Stimulated activated naive CD4-positive, alpha-beta T cell (primary cell): ENCODE data around the gene ZNF385B.

Experiments used
- DNase-seq, 6 experiments: peaks; one replicate each; lab custom pipeline; 2025; lab: John Stamatoyannopoulos, UW

ZNF385B gene

GRCh38 chr2:179438654-179439053 is 422.8 kb downstream of the ZNF385B start:
- DNase-seq, result no peak

DNA sequence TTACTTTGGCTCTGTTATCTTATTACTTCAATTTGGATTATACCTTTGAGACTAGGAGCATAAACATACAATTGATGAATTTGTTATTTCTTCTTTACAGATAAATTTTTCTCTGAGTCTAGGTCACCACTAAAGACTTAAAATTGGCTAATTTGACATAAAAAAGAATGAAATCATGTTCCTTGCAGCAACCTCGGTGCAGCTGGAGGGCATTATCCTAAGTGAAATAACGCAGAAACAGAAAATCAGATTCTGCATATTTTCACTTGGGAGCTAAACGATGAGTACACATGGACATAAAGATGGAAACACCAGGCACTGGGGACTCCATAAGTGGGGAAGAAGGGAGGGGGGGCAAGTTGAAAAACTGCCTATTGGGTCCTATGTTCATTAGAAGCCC is 424.0 kb downstream of the ZNF385B start:
- no peak for DNase-seq

- DNase-seq, result no peak
These were observed 425.8 kb downstream of the ZNF385B start for GRCh38 chr2:179435566-179435965.

DNA sequence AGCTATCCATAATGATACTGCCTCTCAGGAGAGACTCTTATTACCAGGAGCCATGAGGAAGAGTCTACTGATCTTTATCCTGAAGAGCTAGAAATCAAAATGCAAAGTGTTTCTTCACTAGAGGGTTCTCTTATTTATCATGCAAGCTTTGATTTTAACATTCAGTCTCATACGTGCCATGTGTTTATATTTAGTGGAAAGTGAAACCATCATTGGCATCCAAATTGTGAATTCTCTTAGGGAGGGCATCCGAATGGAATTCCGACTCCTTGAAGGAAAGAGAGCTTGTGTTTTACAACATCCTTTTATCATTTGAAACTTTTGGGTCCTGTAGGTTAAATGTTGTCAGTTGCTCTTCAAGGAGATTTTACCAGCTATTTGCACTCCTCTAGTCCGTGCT is 426.4 kb downstream of the ZNF385B start:
- no peak for DNase-seq

- no peak for DNase-seq
These were observed 427.1 kb downstream of the ZNF385B start for GRCh38 chr2:179434357-179434756.

DNA sequence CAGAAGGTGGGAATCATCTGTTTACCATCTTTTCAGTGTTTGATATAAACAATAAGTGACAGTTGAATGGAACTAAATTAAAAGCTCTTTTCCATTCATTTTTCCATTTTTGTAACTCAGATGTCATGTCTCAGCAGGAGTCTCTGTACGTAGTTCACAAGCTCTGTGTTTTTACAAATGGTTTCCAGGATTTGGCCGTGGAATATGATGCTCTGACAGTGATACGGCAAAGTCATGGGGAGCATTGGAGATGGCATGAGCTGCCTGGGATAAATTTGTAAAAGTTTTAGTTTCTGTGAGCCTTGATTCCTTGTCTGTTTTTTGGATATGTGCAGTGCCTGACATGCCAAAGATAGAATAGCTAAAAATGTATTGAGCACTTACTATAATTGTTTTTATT is 428.7 kb downstream of the ZNF385B start:
- DNase-seq, result no peak

DNA sequence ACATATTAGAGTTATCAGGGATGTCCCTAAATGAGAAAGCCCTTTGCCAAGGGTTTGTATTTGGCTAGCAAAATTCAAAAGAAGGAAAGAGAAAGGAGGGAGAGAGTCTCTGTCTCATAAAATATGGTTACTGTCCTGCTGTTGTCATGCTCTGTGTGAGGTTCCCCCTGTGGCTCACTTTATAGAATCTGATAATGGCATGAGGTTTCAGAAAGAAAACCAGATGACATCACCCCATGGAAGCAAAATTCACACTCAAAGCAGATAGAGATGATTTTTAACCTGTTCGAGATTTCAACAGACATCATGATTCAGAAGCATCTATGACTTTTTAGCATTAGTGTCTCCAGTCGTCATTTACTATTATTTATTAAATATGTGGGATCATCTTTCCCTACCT is 431.8 kb downstream of the ZNF385B start:
- no peak for DNase-seq

DNA sequence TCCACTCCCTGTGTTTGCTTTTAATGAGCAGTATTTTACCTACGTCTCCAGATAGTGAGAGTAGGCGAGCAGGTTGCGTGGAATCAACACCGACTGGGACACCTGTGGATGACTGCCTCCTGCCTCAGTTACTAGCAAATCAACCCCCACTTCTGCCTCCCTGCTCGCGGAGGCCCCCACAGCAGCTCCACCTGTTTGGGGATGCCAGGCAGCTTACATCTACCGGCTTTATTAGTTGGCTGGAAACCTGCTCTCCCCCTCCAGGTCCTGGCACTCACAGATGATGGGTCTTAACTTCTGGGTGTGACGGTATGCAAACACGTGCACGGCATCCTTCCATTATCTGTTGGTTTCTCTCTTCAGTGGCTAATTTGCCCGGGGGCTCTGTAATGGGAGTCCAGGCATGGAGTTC is 432.3 kb downstream of the ZNF385B start:
- DNase-seq, result no peak

- DNase-seq, result no peak
These were observed 432.8 kb downstream of the ZNF385B start for GRCh38 chr2:179428649-179429048.

GRCh38 chr2:179427065-179427464 is 434.3 kb downstream of the ZNF385B start:
- no peak for DNase-seq

- no peak for DNase-seq
These were observed 436.8 kb downstream of the ZNF385B start for GRCh38 chr2:179424571-179424970.

GRCh38 chr2:179422037-179422643 is 439.3 kb downstream of the ZNF385B start:
- DNase-seq, result peak in 1 of 6 experiments; percentile 4

GRCh38 chr2:179417436-179417949 is 443.9 kb downstream of the ZNF385B start:
- no peak for DNase-seq

GRCh38 chr2:179412112-179412511 is 449.3 kb downstream of the ZNF385B start:
- no peak for DNase-seq

DNA sequence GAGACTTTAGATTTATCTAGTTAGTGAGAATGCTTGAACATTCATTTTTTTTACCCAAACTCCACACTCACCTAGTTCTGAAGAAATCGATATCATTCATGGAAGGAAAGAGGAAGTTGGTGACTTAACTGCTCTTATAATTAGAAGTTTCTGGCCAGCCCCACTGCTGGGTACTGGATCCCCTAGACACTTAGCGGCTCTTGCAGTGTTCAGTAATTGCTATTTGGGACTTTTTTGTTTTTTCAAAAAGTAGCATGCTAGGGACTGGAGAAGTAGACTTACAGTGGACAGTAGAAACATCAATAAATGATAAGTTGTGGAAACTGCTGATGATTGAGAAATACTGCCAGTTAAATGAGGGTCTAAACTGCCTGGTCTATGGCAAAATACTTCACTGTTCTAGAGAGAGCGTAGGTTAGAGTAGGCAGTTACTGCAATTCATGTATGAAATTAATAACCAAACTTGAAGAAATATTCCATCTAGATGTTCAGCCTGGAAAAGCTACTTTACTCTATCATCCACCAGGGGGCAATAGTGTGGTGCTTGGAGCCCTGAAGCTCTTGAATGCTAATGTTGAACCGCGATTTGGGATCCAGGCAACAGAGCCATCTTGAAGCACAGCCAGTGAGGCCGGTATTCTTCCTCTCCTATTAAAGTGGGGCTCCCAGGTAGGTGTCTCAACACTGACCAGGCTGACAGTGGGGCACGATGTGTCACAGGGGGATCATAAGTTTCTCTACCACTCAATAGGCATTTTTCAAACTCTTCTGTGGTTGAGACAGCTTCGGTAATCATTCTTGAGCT is 450.7 kb downstream of the ZNF385B start:
- peak in 1 of 6 experiments; percentile 9 for DNase-seq

GRCh38 chr2:179403624-179404023 is 457.8 kb downstream of the ZNF385B start:
- no peak for DNase-seq

- DNase-seq, result no peak
These were observed 467.9 kb downstream of the ZNF385B start for GRCh38 chr2:179393481-179393880.
